Neural progenitor cell (in vitro differentiated cells): ENCODE results near the gene UQCC2. TPM values are rescaled to one million over a fixed set of nuclear protein-coding genes. Genes with fewer than 3 reads are reported as not detected.

ENCODE experiments used
- DNase-seq: peaks from one replicate; pipeline ENCODE4 v3.0.0-alpha.2; 2016; ENCODE audit warnings: low spot score
- H2AFZ ChIP-seq: fragments of 200-600 bp; sonication (generic); replicated peaks from 2 replicates; pipeline ENCODE4 v1.6.1; 2016; ENCODE audit warnings: antibody characterized with exemption
- H3F3A ChIP-seq: fragments of 200-600 bp; sonication (generic); 2 replicates; pipeline ENCODE4 v1.6.1; 2016; ENCODE audit warnings: antibody characterized with exemption, low read depth
- H3K27ac ChIP-seq: fragments of 200-600 bp; sonication (generic); 2 replicates; pipeline ENCODE4 v1.5.1; 2016; ENCODE audit warnings: mild to moderate bottlenecking
- H3K27me3 ChIP-seq: fragments of 200-600 bp; sonication (generic); 2 replicates; pipeline ENCODE4 v1.6.1; 2016; ENCODE audit warnings: mild to moderate bottlenecking, moderate library complexity
- H3K36me3 ChIP-seq: fragments of 200-600 bp; sonication (generic); 2 replicates; pipeline ENCODE4 v1.5.1; 2016
- H3K4me1 ChIP-seq: fragments of 200-600 bp; sonication (generic); 2 replicates; pipeline ENCODE4 v1.6.1; 2016; ENCODE audit warnings: mixed run types
- H3K4me2 ChIP-seq: fragments of 200-600 bp; sonication (generic); 2 replicates; pipeline ENCODE4 v1.6.1; 2016
- H3K4me3 ChIP-seq: fragments of 200-600 bp; sonication (generic); 2 replicates; pipeline ENCODE4 v1.5.1; 2016
- H3K79me2 ChIP-seq: fragments of 200-600 bp; sonication (generic); 2 replicates; pipeline ENCODE4 v1.6.1; 2016; ENCODE audit warnings: low read depth
- H3K9ac ChIP-seq: fragments of 200-600 bp; sonication (generic); 2 replicates; pipeline ENCODE4 v1.6.1; 2016
- H3K9me3 ChIP-seq: fragments of 200-600 bp; sonication (generic); 2 replicates; pipeline ENCODE4 v1.5.1; 2016; ENCODE audit warnings: low read depth
- H4K20me1 ChIP-seq: fragments of 200-600 bp; sonication (generic); 2 replicates; pipeline ENCODE4 v1.6.1; 2016; ENCODE audit warnings: low read depth
- H3K27ac Mint-ChIP-seq: 3 replicates; pipeline ENCODE4 v1.8.0; 2021; ENCODE audit warnings: mixed read lengths
- H3K27me3 Mint-ChIP-seq: 2 replicates; pipeline ENCODE4 v1.8.0; 2022; ENCODE audit warnings: low read depth, mild to moderate bottlenecking, inconsistent platforms, moderate library complexity, mixed read lengths; ENCODE audit not compliant: insufficient read depth
- H3K36me3 Mint-ChIP-seq: 3 replicates; pipeline ENCODE4 v1.8.0; 2021; ENCODE audit warnings: mixed read lengths
- H3K4me1 Mint-ChIP-seq: 3 replicates; pipeline ENCODE4 v1.8.0; 2021; ENCODE audit warnings: mixed read lengths
- H3K4me3 Mint-ChIP-seq: 3 replicates; pipeline ENCODE4 v1.8.0; 2021; ENCODE audit warnings: mild to moderate bottlenecking, moderate library complexity, mixed read lengths
- H3K9me3 Mint-ChIP-seq: 3 replicates; pipeline ENCODE4 v1.8.0; 2020; ENCODE audit warnings: mixed read lengths
- EZH2 ChIP-seq: fragments of 200-600 bp; sonication (generic); IDR thresholded peaks from 2 replicates; pipeline ENCODE4 v1.6.1; 2017; ENCODE audit warnings: antibody characterized with exemption, mild to moderate bottlenecking, moderate library complexity
- EZH2phosphoT487 ChIP-seq: fragments of 200-600 bp; sonication (generic); IDR thresholded peaks from 2 replicates; pipeline ENCODE4 v1.6.1; 2017; ENCODE audit warnings: antibody characterized with exemption
- total RNA-seq: library from RNA; depleted of rRNA; stranded (reverse); fragments of >200 nt; gene quantifications from 2 replicates; pipeline ENCODE4 v1.2.3, GENCODE V29; 2015; ENCODE audit warnings: low replicate concordance
- TF ChIP-seq, protein P1 (sequence below): fragments of 200-600 bp; sonication (generic); IDR thresholded peaks from 2 replicates; pipeline ENCODE4 v1.5.1; 2017; ENCODE audit warnings: antibody characterized with exemption, mild to moderate bottlenecking

UQCC2 gene
- total RNA-seq, 1 donor from 2014 or later, result 95.9 TPM

DNA sequence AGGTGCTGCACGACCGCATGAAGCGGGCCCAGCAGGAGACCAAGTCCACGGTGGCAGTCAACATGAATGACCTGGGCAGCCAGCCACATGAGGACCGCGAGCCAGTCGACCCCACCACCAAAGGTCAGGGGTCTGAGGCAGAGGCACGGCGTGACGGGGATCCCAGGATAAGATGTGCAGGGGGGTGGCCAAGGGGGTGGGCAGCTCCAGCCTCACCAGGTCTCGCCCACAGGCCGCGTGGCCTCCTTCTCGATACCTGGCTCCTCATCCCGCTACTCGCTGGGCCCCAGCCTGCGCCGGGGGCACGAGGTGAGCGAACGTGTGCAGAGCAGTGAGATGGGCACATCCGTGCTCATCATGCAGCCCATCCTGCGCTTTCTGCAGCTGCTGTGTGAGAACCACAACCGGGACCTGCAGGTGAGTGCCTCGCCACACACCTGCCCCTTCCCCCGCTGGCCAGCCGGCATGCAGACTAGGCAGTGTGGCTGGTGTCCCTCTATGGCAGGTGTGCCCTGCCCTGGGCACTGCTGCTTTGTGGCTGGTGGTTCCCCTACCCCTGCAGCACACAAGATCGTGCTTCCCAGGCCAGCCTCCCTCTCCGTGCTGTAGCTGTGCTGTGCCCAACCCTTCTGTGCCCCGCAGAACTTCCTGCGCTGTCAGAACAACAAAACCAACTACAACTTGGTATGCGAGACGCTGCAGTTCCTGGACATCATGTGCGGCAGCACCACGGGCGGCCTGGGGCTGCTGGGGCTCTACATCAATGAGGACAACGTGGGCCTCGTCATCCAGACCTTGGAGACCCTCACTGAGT, 25.9 kb downstream of the UQCC2 start:
- Histone ChIP-seq H3F3A (no peaks in the 10 kb centered on the region), H3K9ac (no peak overlapping the region), H3K9me3 (no peaks in the 10 kb centered on the region), H3K79me2 (no peaks in the 10 kb centered on the region), H3K27me3 (no peaks in the 10 kb centered on the region), H3K4me2 (no peak overlapping the region), H4K20me1 (no peaks in the 10 kb centered on the region), H2AFZ (no peak overlapping the region), H3K27ac (no peak overlapping the region), H3K4me3 (no peak overlapping the region), H3K4me1 (no peaks in the 10 kb centered on the region), H3K36me3 (no peaks in the 10 kb centered on the region)
- TF ChIP-seq EZH2 (no peak), EZH2phosphoT487 (no peak)
- TF ChIP-seq, protein P1, sequence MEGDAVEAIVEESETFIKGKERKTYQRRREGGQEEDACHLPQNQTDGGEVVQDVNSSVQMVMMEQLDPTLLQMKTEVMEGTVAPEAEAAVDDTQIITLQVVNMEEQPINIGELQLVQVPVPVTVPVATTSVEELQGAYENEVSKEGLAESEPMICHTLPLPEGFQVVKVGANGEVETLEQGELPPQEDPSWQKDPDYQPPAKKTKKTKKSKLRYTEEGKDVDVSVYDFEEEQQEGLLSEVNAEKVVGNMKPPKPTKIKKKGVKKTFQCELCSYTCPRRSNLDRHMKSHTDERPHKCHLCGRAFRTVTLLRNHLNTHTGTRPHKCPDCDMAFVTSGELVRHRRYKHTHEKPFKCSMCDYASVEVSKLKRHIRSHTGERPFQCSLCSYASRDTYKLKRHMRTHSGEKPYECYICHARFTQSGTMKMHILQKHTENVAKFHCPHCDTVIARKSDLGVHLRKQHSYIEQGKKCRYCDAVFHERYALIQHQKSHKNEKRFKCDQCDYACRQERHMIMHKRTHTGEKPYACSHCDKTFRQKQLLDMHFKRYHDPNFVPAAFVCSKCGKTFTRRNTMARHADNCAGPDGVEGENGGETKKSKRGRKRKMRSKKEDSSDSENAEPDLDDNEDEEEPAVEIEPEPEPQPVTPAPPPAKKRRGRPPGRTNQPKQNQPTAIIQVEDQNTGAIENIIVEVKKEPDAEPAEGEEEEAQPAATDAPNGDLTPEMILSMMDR, result no peak
- Mint-ChIP-seq H3K9me3 (no peaks in the 10 kb centered on the region), H3K27ac (no peak overlapping the region), H3K36me3 (no peaks in the 10 kb centered on the region), H3K4me1 (peaks cover 6% of the 10 kb centered on the region), H3K4me3 (no peak overlapping the region), H3K27me3 (peaks cover 9% of the 10 kb centered on the region)
- DNase-seq, result no peak

DNA sequence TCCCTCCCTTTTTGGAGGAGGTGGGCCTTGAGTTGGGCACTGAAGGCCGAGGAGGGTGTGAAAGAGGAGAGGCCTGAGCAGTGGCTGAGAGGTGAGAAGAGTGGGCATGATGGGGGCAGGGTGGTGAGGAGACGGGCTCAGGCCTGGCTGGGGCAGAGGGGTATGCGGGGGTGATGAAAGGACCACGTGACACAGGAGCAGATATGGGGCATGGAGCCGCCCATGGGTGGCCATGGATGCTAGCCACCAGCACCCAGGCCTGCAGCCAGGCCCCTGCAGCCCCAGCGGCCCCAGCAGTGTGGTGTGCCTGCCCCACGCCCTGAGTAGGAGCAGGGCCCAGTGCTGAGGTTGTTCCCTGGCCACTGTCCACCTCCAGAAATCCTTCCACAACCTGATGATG, 26.5 kb downstream of the UQCC2 start:
- TF ChIP-seq, protein P1, result no peak
- TF ChIP-seq EZH2 (no peak), EZH2phosphoT487 (no peak)
- Mint-ChIP-seq H3K9me3 (no peaks in the 10 kb centered on the region), H3K27me3 (peaks cover 10% of the 10 kb centered on the region), H3K4me3 (no peak overlapping the region), H3K4me1 (peaks cover 6% of the 10 kb centered on the region), H3K27ac (no peak overlapping the region), H3K36me3 (no peaks in the 10 kb centered on the region)
- Histone ChIP-seq H2AFZ (no peak overlapping the region), H3K27me3 (no peaks in the 10 kb centered on the region), H4K20me1 (no peaks in the 10 kb centered on the region), H3K4me1 (no peaks in the 10 kb centered on the region), H3K4me2 (no peak overlapping the region), H3K27ac (no peak overlapping the region), H3K4me3 (no peak overlapping the region), H3K79me2 (no peaks in the 10 kb centered on the region), H3K9ac (no peak overlapping the region), H3K9me3 (no peaks in the 10 kb centered on the region), H3F3A (no peaks in the 10 kb centered on the region), H3K36me3 (no peaks in the 10 kb centered on the region)
- DNase-seq, result no peak

DNA sequence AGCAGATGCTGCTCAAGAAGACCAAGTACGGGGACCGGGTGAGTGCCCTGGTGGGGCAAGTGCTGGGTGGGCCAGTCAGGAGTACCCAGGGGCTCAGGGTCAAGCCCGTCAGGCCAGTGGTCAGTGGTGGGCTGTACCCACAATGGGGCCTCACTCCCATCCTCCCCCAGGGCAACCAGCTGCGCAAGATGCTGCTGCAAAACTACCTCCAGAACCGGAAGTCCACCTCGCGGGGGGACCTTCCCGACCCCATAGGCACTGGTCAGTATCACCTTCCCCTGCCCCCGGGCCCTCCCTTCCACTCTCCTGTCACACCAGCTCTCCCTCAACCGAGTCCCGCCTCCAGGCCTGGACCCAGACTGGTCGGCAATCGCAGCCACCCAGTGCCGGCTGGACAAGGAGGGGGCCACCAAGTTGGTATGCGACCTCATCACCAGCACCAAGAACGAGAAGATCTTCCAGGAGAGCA, 27.0 kb downstream of the UQCC2 start:
- no peak for DNase-seq
- no peaks in the 10 kb centered on the region for H4K20me1 ChIP-seq
- H3K9me3 Mint-ChIP-seq, result no peaks in the 10 kb centered on the region
- no peak overlapping the region for H3K4me3 Mint-ChIP-seq
- no peaks in the 10 kb centered on the region for H3K36me3 ChIP-seq
- H3K4me3 ChIP-seq, result no peak overlapping the region
- no peaks in the 10 kb centered on the region for H3F3A ChIP-seq
- H2AFZ ChIP-seq, result no peak overlapping the region
- peaks cover 6% of the 10 kb centered on the region for H3K4me1 Mint-ChIP-seq
- H3K36me3 Mint-ChIP-seq, result no peaks in the 10 kb centered on the region
- peaks cover 10% of the 10 kb centered on the region for H3K27me3 Mint-ChIP-seq
- H3K27ac ChIP-seq, result no peak overlapping the region
- H3K4me1 ChIP-seq, result no peaks in the 10 kb centered on the region
- H3K27me3 ChIP-seq, result no peaks in the 10 kb centered on the region
- TF ChIP-seq EZH2 (no peak), EZH2phosphoT487 (no peak)
- TF ChIP-seq, protein P1, result no peak
- H3K9me3 ChIP-seq, result no peaks in the 10 kb centered on the region
- no peaks in the 10 kb centered on the region for H3K79me2 ChIP-seq
- H3K9ac ChIP-seq, result no peak overlapping the region
- H3K4me2 ChIP-seq, result no peak overlapping the region
- H3K27ac Mint-ChIP-seq, result no peak overlapping the region
